Activated T-cell treated with anti-CD3 and anti-CD28 coated beads, Interleukin-2, amount 50 U/mL, for 24 hours (primary cell): ENCODE measurements around the gene NFIX.

Experiments
- DNase-seq: peaks from one replicate; pipeline ENCODE4 v3.0.0-alpha.2; 2020
- H3K27ac Mint-ChIP-seq: 2 replicates; pipeline ENCODE4 v1.8.0; 2020; ENCODE audit warnings: mild to moderate bottlenecking, mixed read lengths
- H3K27me3 Mint-ChIP-seq: 2 replicates; pipeline ENCODE4 v1.8.0; 2020; ENCODE audit warnings: mixed read lengths
- H3K36me3 Mint-ChIP-seq: 2 replicates; pipeline ENCODE4 v1.8.0; 2020; ENCODE audit warnings: low read depth, mixed read lengths
- H3K4me1 Mint-ChIP-seq: 2 replicates; pipeline ENCODE4 v1.8.0; 2020; ENCODE audit warnings: low read depth, mixed read lengths
- H3K4me3 Mint-ChIP-seq: 2 replicates; pipeline ENCODE4 v1.8.0; 2020; ENCODE audit warnings: mild to moderate bottlenecking, moderate library complexity, mixed read lengths
- H3K9me3 Mint-ChIP-seq: 2 replicates; pipeline ENCODE4 v1.8.0; 2020; ENCODE audit warnings: mixed read lengths

NFIX gene

DNA sequence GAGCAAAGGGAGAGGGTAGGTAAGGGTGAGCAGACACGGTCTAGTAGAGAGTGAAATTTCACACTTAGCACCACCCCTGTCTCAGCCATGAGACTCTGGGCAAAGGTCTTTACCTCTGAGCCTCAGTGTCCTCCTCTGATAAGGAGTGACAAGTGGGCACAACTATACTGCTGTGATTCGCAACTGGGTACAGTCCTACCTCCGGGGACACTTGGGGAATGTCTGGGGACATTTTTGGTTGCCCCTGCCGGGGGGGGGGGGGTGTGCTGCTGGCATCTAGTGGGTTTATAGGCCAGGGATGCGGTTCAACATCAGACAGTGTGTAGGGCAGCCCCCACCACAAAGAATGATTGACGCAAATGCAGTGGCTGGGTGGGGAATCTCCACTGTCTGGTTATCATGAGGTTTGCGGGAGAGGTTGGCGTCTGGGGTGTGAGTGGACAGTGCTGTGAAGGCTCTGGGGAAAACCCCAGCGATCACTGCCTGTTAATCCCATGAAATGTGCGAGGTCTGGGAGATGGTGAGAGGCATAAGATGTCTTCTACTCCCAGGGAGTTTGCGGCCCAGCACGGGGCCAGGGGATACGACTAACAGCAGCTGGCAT, 127.1 kb downstream of the NFIX start:
- peaks cover 61% of the 10 kb centered on the region for H3K4me1 Mint-ChIP-seq
- H3K4me3 Mint-ChIP-seq: peak overlapping the region; percentile 57

DNA sequence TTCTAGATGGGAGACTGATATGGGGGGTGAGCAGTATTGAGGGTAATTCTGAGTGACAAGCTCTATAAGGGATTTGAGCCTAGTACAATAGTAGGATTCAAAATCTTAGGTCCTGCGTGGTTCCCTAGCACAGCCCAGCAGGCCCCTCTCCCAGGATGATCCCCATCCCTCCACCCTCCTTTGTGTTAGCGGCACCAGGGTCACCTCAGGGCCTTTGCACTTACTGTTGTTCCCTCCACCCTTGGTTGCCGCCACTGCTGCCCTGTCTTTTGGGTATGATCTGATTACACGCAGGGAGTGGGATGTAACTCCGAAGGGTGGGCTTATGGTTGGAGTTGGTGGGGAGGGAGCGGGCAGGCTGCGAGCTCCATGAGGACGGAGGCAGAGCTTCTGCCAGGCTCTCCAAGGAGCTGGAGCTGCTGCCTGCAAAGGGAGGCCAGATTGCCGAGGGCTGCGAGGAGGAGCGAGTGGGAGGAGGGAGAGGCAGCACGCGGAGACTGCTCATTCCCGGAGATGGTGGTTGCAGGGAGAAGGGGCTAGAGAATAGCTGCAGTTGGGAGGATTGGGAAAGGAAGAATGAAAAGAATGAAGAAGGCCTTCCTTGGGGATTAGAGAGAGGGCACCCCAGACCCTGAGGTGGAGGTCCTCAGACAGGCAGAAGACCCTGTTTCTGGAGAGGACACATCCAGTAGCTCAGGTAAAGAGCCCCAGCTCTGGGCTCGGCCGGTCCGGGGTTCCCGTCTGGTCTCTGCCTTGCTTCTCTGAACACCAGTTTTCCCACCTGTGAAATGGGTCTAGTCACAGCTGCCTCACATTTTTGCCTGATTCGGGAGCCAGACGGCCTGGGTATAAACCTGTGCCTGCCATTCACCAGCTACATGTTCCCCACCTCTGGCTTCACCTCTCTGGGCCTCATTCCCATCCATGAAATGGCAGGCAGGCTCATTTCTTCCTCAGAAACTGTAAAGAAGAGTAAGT, 128.0 kb downstream of the NFIX start:
- Mint-ChIP-seq H3K27ac (peak overlapping the region; percentile 79), H3K4me3 (no peak overlapping the region)

More for the DNA sequence above, 127.1 kb downstream of the NFIX start:
- Mint-ChIP-seq H3K27me3 (no peaks in the 10 kb centered on the region), H3K36me3 (peaks cover 70% of the 10 kb centered on the region), H3K27ac (peak overlapping the region; percentile 79), H3K9me3 (no peaks in the 10 kb centered on the region)
- DNase-seq: no peak

DNA sequence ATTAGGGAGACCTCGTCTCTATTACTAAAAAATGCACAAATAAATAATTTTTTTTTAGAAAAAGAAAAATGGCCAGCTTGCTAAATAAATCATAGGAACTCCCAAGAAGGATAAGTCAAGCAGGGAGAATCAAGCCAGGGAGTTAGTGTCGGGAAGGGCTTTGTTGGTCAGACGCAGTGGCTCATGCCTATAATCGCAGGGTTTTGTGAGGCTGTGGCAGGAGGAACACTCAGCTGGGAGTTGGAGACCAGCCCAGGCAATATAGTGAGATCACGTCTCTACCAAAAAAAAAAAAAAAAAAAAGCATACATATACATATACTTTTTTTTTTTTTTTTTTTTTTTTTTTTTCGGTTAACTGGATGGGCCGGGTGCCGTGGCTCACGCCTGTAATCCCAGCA, 131.8 kb downstream of the NFIX start:
- DNase-seq: no peak
- Mint-ChIP-seq H3K27ac (no peak overlapping the region), H3K27me3 (no peaks in the 10 kb centered on the region), H3K9me3 (no peaks in the 10 kb centered on the region), H3K4me1 (peaks cover 53% of the 10 kb centered on the region), H3K36me3 (peaks cover 69% of the 10 kb centered on the region), H3K4me3 (no peak overlapping the region)

More for the DNA sequence above, 128.0 kb downstream of the NFIX start:
- no peaks in the 10 kb centered on the region for H3K9me3 Mint-ChIP-seq
- peaks cover 65% of the 10 kb centered on the region for H3K4me1 Mint-ChIP-seq
- peaks cover 77% of the 10 kb centered on the region for H3K36me3 Mint-ChIP-seq
- DNase-seq: no peak
- no peaks in the 10 kb centered on the region for H3K27me3 Mint-ChIP-seq

DNA sequence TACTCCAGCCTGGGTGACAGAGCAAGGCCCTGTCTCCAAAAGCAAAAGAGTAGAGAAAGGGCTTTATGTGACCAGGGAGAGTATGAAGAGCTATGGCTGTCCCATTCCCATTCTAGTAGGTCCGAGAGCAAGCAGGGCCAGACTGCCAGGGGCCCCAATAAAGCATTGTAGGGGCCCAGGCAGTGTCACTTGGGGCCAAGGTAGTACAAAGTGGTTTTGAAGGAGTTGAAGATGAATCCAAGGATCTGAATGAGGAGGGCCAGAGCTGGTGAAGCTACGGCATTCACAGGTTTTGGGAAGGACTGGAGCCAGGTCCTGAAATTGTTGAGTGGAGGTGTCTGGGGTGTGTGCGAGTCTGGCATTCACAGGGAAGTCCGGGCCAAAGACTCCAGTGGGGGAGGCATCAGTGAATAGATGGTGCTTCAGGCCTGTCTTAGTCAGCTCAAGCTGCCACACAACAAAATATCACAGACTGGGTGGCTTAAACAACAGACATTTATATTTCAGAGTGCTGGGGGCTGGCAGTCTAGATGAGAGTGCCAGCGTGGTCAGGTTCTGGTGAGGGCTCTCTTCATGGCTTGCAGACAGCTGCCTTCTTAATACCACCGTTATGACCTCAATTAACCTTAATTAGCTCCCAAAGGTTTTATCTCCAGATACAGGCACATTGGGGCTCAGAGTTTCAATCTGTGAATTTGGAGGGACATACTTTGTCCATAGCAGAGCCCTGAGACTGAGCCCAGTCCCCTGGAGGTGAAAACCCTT, 132.7 kb downstream of the NFIX start:
- Mint-ChIP-seq H3K27me3 (no peaks in the 10 kb centered on the region), H3K4me1 (peaks cover 53% of the 10 kb centered on the region), H3K27ac (no peak overlapping the region), H3K9me3 (no peaks in the 10 kb centered on the region), H3K4me3 (no peak overlapping the region), H3K36me3 (peaks cover 64% of the 10 kb centered on the region)
- no peak for DNase-seq

DNA sequence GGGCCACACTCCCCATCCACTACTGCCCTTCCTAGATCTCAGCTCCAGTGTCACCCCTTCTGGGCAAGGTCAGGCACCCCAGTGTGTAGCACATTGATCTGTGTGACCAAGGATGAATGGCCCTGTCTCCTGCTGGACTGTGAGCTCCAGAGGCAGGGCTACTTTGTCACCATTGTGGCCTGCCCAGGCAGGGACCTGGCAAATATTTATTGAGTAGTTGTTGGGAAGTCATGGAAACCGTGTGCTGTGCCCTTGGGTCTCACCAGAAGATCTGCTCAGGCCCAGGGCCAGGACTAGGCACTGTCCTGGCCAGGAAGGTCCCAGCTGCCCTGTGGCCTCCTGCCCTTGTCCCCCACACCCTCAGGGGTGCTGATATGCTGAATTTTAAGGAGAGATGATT, 133.3 kb downstream of the NFIX start:
- peaks cover 54% of the 10 kb centered on the region for H3K4me1 Mint-ChIP-seq
- H3K27me3 Mint-ChIP-seq: no peaks in the 10 kb centered on the region
- DNase-seq: no peak
- H3K27ac Mint-ChIP-seq: peak overlapping the region; percentile 76
- H3K36me3 Mint-ChIP-seq: peaks cover 64% of the 10 kb centered on the region
- no peaks in the 10 kb centered on the region for H3K9me3 Mint-ChIP-seq
- no peak overlapping the region for H3K4me3 Mint-ChIP-seq

DNA sequence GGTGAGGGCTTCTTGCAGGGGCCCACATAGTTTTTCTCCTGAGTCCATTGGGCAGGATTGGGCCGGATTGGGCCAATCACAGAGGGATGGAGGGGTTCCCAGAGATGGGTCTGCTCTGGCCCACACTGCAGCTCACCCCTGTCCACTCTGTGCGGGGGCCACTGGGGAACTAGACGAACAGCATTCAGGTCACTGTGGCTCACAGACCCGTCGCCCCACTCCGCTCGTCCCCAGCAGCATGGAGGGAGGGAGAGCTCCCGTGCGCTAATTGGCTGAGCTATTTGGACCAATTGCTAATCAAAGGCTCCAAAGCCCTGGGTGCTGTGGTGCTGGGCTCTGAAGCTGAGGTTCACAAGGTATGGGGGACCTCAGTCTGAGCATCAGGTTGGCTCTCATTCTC, 134.1 kb downstream of the NFIX start:
- no peak overlapping the region for H3K27ac Mint-ChIP-seq
- peaks cover 64% of the 10 kb centered on the region for H3K36me3 Mint-ChIP-seq
- H3K4me1 Mint-ChIP-seq: peaks cover 57% of the 10 kb centered on the region
- no peak overlapping the region for H3K4me3 Mint-ChIP-seq
- H3K9me3 Mint-ChIP-seq: no peaks in the 10 kb centered on the region
- no peak for DNase-seq
- H3K27me3 Mint-ChIP-seq: no peaks in the 10 kb centered on the region

DNA sequence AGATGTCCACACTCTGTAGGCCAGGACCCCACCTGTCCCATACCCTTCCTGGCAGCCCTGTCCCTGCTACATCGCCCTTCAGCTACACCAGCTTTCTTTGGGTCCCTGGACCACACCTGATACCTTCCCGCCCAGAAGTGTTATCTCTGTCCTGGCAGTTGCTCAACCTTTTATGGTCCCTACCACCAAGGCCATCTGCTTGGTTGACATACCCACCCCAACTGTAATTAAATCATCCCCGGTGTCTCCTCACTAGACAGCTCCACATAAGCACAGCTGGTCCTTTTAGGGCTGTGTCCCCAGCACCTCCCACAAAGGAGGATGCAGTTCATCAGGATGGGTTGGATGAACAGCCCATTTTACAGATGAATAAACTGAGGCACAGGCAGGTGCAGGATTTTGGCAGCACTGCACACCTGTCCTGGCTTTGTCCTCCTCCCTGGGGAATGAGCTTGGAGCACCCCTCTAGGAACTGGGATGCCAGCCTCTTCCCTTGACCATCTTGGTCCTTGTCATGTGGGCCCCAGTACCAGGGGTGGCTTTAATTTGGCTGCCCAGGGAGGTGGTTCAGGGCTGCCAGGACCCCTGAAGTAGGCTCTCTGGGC, 135.7 kb downstream of the NFIX start:
- Mint-ChIP-seq H3K4me3 (no peak overlapping the region), H3K27ac (peak overlapping the region; percentile 99), H3K4me1 (peaks cover 57% of the 10 kb centered on the region), H3K9me3 (no peaks in the 10 kb centered on the region), H3K36me3 (peaks cover 66% of the 10 kb centered on the region), H3K27me3 (no peaks in the 10 kb centered on the region)
- DNase-seq: no peak

DNA sequence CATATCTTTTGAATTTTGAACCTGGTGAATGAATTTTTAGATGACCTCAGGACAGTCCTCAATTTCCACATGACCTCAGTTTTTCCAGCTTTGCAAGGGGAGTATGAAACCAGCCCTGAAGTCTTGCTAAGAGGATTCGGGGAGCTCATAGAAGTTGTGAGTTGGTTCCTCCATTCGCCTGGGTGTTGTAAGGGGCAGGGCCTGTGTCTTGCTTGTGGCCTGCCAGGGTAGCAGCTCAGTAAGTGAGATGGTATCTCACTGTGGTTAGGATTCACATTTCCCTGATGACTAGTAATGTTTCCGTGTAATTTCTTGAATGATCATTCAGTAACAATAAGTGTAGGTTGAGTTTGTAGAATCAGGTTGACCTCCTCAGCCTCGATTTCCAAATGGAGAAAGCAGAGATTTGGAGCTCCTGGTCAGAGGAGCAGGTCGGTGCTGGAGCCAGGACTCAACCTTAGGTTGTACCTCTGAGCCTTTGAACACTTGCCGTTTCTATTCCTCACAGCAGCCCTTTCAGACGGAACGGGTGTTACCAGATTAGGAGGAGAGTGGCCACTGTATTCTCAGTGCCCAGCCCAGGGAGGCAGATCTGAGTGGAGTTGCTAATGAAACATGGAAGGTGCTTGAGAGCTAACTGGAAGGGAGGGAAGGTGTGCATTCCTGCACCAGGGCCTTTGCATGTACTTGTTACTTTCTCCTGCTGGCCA, 137.4 kb downstream of the NFIX start:
- H3K27ac Mint-ChIP-seq: peak overlapping the region; percentile 99
- H3K27me3 Mint-ChIP-seq: no peaks in the 10 kb centered on the region
- peaks cover 52% of the 10 kb centered on the region for H3K4me1 Mint-ChIP-seq
- DNase-seq: peak; percentile 62
- H3K36me3 Mint-ChIP-seq: peaks cover 71% of the 10 kb centered on the region
- H3K9me3 Mint-ChIP-seq: no peaks in the 10 kb centered on the region
- peak overlapping the region; percentile 72 for H3K4me3 Mint-ChIP-seq

DNA sequence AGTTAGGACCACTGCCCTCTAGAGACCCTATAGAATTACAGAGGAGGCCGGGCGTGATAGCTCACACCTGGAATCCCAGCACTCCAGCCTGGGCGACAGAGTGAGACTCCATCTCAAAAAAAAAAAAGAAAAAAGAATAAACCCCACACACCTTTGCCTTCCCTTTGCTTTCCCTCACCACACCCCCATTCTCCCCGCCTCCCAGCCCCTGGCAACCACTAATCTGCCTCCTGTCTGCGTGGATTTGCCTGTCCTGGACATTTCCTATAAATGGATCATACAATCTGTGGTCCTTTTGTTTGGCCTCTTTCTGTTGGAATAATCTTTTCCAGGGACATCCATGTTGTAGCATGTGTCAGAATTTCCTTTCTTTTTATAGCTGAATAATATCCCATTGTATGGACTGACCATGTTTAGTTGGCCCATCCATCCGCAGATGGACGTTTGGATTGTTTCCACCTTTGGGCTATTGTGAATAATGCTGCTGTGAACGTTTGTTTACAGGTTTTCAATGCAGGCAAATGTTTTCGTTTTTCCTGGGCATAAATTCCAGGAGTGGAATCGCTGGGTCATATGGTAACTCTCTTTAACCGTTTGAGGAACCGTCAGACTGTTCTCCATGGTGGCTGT, 138.1 kb downstream of the NFIX start:
- Mint-ChIP-seq H3K36me3 (peaks cover 71% of the 10 kb centered on the region), H3K9me3 (no peaks in the 10 kb centered on the region), H3K27me3 (no peaks in the 10 kb centered on the region), H3K4me1 (peaks cover 44% of the 10 kb centered on the region), H3K27ac (peak overlapping the region; percentile 99), H3K4me3 (peak overlapping the region; percentile 72)
- no peak for DNase-seq

DNA sequence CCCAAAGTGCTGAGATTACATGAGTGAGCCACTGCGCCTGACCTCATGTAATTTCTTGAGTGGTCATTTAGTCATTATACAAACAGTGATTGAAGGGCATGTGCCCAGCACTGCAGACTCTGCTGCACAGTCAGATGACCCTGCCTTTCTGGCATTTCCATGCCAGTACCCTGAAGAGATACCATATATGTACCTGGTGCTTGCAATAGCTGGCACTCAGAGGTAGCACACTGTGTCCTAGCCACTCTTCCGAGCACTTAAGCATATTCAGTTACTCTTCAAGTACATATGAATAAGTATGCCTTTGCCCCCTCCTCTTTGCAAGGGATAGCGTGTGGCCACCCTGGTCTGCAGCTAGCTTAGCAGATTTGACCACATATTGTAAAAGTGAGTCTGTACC, 139.4 kb downstream of the NFIX start:
- H3K36me3 Mint-ChIP-seq: peaks cover 78% of the 10 kb centered on the region
- peaks cover 39% of the 10 kb centered on the region for H3K4me1 Mint-ChIP-seq
- no peak for DNase-seq
- H3K27me3 Mint-ChIP-seq: no peaks in the 10 kb centered on the region
- no peak overlapping the region for H3K4me3 Mint-ChIP-seq
- no peaks in the 10 kb centered on the region for H3K9me3 Mint-ChIP-seq
- H3K27ac Mint-ChIP-seq: peak overlapping the region; percentile 71

DNA sequence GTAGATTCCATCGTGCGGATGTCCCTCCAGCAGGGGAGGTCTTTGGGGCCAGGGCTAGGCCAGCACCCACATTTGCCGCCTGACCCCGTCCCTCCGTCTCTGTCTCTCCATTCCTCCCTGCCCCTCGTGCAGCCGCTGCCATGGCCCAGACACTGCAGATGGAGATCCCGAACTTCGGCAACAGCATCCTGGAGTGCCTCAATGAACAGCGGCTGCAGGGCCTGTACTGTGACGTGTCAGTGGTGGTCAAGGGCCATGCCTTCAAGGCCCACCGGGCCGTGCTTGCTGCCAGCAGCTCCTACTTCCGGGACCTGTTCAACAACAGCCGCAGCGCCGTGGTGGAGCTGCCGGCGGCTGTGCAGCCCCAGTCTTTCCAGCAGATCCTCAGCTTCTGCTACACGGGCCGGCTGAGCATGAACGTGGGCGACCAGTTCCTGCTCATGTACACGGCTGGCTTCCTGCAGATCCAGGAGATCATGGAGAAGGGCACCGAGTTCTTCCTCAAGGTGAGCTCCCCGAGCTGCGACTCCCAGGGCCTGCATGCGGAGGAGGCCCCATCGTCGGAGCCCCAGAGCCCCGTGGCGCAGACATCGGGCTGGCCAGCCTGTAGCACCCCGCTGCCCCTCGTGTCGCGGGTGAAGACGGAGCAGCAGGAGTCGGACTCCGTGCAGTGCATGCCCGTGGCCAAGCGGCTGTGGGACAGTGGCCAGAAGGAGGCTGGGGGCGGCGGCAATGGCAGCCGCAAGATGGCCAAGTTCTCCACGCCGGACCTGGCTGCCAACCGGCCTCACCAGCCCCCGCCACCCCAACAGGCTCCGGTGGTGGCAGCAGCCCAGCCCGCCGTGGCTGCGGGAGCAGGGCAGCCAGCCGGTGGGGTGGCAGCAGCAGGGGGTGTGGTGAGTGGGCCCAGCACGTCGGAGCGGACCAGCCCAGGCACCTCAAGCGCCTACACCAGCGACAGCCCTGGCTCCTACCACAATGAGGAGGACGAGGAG, 140.1 kb downstream of the NFIX start:
- H3K27me3 Mint-ChIP-seq: no peaks in the 10 kb centered on the region
- DNase-seq: no peak
- H3K4me1 Mint-ChIP-seq: peaks cover 38% of the 10 kb centered on the region
- peaks cover 77% of the 10 kb centered on the region for H3K36me3 Mint-ChIP-seq
- H3K27ac Mint-ChIP-seq: peak overlapping the region; percentile 71
- H3K4me3 Mint-ChIP-seq: no peak overlapping the region
- no peaks in the 10 kb centered on the region for H3K9me3 Mint-ChIP-seq

DNA sequence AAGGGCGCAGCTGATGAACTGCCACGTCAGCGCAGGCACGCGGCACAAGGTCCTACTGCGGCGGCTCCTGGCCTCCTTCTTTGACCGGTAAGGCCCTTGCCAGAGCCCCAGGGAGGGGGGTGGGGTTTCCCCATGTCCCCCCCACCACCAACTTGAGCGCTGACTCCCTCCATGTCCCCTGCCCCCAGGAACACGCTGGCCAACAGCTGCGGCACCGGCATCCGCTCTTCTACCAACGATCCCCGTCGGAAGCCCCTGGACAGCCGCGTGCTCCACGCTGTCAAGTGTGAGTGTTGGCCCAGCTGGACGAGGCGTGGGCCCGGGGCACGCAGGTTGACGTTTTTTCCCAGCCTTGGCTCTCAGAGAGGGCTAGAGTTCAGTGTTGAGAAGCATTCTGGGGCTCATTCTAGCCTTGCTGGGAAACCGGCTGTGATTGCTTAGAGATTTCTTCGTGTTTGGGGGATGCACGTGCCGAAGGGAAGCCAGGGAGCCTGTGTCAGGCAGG, 142.1 kb downstream of the NFIX start:
- H3K27ac Mint-ChIP-seq: peak overlapping the region; percentile 52
- no peak overlapping the region for H3K4me3 Mint-ChIP-seq
- no peak for DNase-seq
- no peaks in the 10 kb centered on the region for H3K27me3 Mint-ChIP-seq
- H3K9me3 Mint-ChIP-seq: no peaks in the 10 kb centered on the region
- H3K36me3 Mint-ChIP-seq: peaks cover 77% of the 10 kb centered on the region
- peaks cover 23% of the 10 kb centered on the region for H3K4me1 Mint-ChIP-seq
